Measurements from ENCODE around the gene RNU1-3.
"Not testable (repeated sequence)": the region's sequence is repeated elsewhere in the genome, so short reads cannot be mapped to it uniquely, and the experiment has no call there.

DNA sequence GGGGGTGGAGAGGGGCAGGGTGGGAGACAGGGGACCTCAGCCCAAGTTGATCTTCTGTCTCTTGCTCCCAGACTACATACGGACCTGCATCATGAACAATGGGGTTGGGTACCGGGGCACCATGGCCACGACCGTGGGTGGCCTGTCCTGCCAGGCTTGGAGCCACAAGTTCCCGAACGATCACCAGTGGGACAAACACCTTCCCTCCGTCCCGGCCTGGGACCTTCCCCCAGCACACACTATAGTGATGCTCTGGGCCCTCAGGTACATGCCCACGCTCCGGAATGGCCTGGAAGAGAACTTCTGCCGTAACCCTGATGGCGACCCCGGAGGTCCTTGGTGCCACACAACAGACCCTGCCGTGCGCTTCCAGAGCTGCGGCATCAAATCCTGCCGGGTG lies 20.0 kb downstream of the RNU1-3 start:
- TF ChIP-seq TAF1 (IDR thresholded peaks at IDR 0.05; ENCODE audit: low read depth, low read length); POLR2AphosphoS5 (IDR thresholded peaks at IDR 0.05; ENCODE audit: low read depth, low read length); POLR2A (IDR thresholded peaks at IDR 0.05; ENCODE audit: low read depth, low read length); PAX5 (IDR thresholded peaks at IDR 0.05; ENCODE audit: insufficient read depth, low read length, severe bottlenecking): not testable (repeated sequence)
